Skeletal muscle satellite cell (primary cell): Measurements from ENCODE around the gene SKIC8.
A peak's percentile ranks its signal among the peaks of the same experiment; 100 is the strongest.

Experiments
- H3K27me3 ChIP-seq: 2 replicates; pipeline ENCODE4 v1.7.0; 2013; ENCODE audit warnings: low read length; ENCODE audit not compliant: control insufficient read depth, insufficient read depth
- H3K36me3 ChIP-seq: 2 replicates; pipeline ENCODE4 v1.7.0; 2013; ENCODE audit warnings: mild to moderate bottlenecking, control low read depth, low read length; ENCODE audit not compliant: insufficient read depth
- H3K4me1 ChIP-seq: 2 replicates; pipeline ENCODE4 v1.7.0; 2013; ENCODE audit warnings: low read length; ENCODE audit not compliant: control insufficient read depth, insufficient read depth
- H3K4me2 ChIP-seq: 2 replicates; pipeline ENCODE4 v1.7.0; 2013; ENCODE audit warnings: mild to moderate bottlenecking, low read length
- H3K4me3 ChIP-seq: 2 replicates; pipeline ENCODE4 v1.7.0; 2013; ENCODE audit warnings: low read length
- H3K9ac ChIP-seq: 2 replicates; pipeline ENCODE4 v1.7.0; 2013; ENCODE audit warnings: mild to moderate bottlenecking, low read depth, low read length, moderate library complexity
- H3K9me3 ChIP-seq: replicated peaks from 2 replicates; pipeline ENCODE4 v1.7.0; 2013; ENCODE audit warnings: mild to moderate bottlenecking, control low read depth, low read length

Gene SKIC8

GRCh38 chr15:78307976-78308375 is 8.6 kb upstream of the SKIC8 start:
- H3K9me3 ChIP-seq, result no peaks in the 10 kb centered on the region
- H3K4me3 ChIP-seq, result no peak overlapping the region
- H3K27me3 ChIP-seq, result peaks cover 47% of the 10 kb centered on the region
- no peak overlapping the region for H3K9ac ChIP-seq
- H3K36me3 ChIP-seq, result no peaks in the 10 kb centered on the region
- peaks cover 18% of the 10 kb centered on the region for H3K4me1 ChIP-seq
- no peak overlapping the region for H3K4me2 ChIP-seq

- H3K4me1 ChIP-seq, result peaks cover 33% of the 10 kb centered on the region
- H3K9ac ChIP-seq, result no peak overlapping the region
Observed at GRCh38 chr15:78306176-78306774, 6.9 kb upstream of the SKIC8 start.

GRCh38 chr15:78304216-78305066 is 5.0 kb upstream of the SKIC8 start:
- Histone ChIP-seq H3K9ac (no peak overlapping the region), H3K4me3 (no peak overlapping the region), H3K4me2 (no peak overlapping the region), H3K4me1 (peaks cover 34% of the 10 kb centered on the region), H3K36me3 (no peaks in the 10 kb centered on the region), H3K27me3 (peaks cover 22% of the 10 kb centered on the region), H3K9me3 (no peaks in the 10 kb centered on the region)

More at GRCh38 chr15:78306176-78306774, 6.9 kb upstream of the SKIC8 start:
- H3K9me3 ChIP-seq, result no peaks in the 10 kb centered on the region
- H3K4me2 ChIP-seq, result peak overlapping the region; percentile 7
- no peak overlapping the region for H3K4me3 ChIP-seq
- H3K36me3 ChIP-seq, result no peaks in the 10 kb centered on the region
- peaks cover 36% of the 10 kb centered on the region for H3K27me3 ChIP-seq

- Histone ChIP-seq H3K4me1 (peaks cover 38% of the 10 kb centered on the region), H3K9me3 (no peaks in the 10 kb centered on the region), H3K36me3 (no peaks in the 10 kb centered on the region), H3K9ac (no peak overlapping the region), H3K4me2 (peak overlapping the region; percentile 26), H3K4me3 (no peak overlapping the region), H3K27me3 (peaks cover 8% of the 10 kb centered on the region)
Observed at GRCh38 chr15:78302579-78303312, 3.3 kb upstream of the SKIC8 start.

- H3K27me3 ChIP-seq, result peaks cover 8% of the 10 kb centered on the region
- H3K4me2 ChIP-seq, result peak overlapping the region; percentile 26
- peaks cover 38% of the 10 kb centered on the region for H3K4me1 ChIP-seq
- no peak overlapping the region for H3K9ac ChIP-seq
- no peaks in the 10 kb centered on the region for H3K9me3 ChIP-seq
- no peak overlapping the region for H3K4me3 ChIP-seq
- no peaks in the 10 kb centered on the region for H3K36me3 ChIP-seq
Observed at GRCh38 chr15:78301828-78302227, 2.4 kb upstream of the SKIC8 start.

- Histone ChIP-seq H3K9me3 (no peaks in the 10 kb centered on the region), H3K9ac (no peak overlapping the region), H3K4me2 (peak overlapping the region; percentile 26), H3K4me1 (peaks cover 34% of the 10 kb centered on the region), H3K4me3 (no peak overlapping the region), H3K36me3 (no peaks in the 10 kb centered on the region), H3K27me3 (peaks cover 8% of the 10 kb centered on the region)
Observed at GRCh38 chr15:78301326-78301725, 1.9 kb upstream of the SKIC8 start.

- Histone ChIP-seq H3K4me2 (no peak overlapping the region), H3K36me3 (peaks cover 30% of the 10 kb centered on the region), H3K9me3 (no peaks in the 10 kb centered on the region), H3K27me3 (no peaks in the 10 kb centered on the region), H3K9ac (no peak overlapping the region), H3K4me3 (no peak overlapping the region), H3K4me1 (no peaks in the 10 kb centered on the region)
Observed at GRCh38 chr15:78292219-78292618, 7.2 kb downstream of the SKIC8 start.

- H3K4me1 ChIP-seq, result no peaks in the 10 kb centered on the region
- H3K9me3 ChIP-seq, result no peaks in the 10 kb centered on the region
- no peak overlapping the region for H3K4me2 ChIP-seq
- peaks cover 34% of the 10 kb centered on the region for H3K36me3 ChIP-seq
- H3K27me3 ChIP-seq, result no peaks in the 10 kb centered on the region
- no peak overlapping the region for H3K4me3 ChIP-seq
- H3K9ac ChIP-seq, result no peak overlapping the region
Observed at GRCh38 chr15:78291698-78292097, 7.7 kb downstream of the SKIC8 start.

GRCh38 chr15:78291052-78291451 is 8.4 kb downstream of the SKIC8 start:
- H3K4me3 ChIP-seq, result no peak overlapping the region
- no peak overlapping the region for H3K9ac ChIP-seq
- no peaks in the 10 kb centered on the region for H3K9me3 ChIP-seq
- no peaks in the 10 kb centered on the region for H3K27me3 ChIP-seq
- no peak overlapping the region for H3K4me2 ChIP-seq
- peaks cover 38% of the 10 kb centered on the region for H3K36me3 ChIP-seq
- no peaks in the 10 kb centered on the region for H3K4me1 ChIP-seq

GRCh38 chr15:78290222-78290621 is 9.2 kb downstream of the SKIC8 start:
- Histone ChIP-seq H3K36me3 (peaks cover 40% of the 10 kb centered on the region), H3K27me3 (no peaks in the 10 kb centered on the region), H3K4me3 (no peak overlapping the region), H3K4me1 (no peaks in the 10 kb centered on the region), H3K4me2 (no peak overlapping the region), H3K9me3 (no peaks in the 10 kb centered on the region), H3K9ac (no peak overlapping the region)

GRCh38 chr15:78284758-78285157 is 14.7 kb downstream of the SKIC8 start:
- Histone ChIP-seq H3K36me3 (peaks cover 32% of the 10 kb centered on the region), H3K4me2 (no peak overlapping the region)

More at GRCh38 chr15:78284758-78285157, 14.7 kb downstream of the SKIC8 start:
- Histone ChIP-seq H3K4me3 (no peak overlapping the region), H3K9ac (no peak overlapping the region), H3K4me1 (peaks cover 3% of the 10 kb centered on the region), H3K27me3 (no peaks in the 10 kb centered on the region), H3K9me3 (no peaks in the 10 kb centered on the region)
